CMK (cell line): ENCODE results near the gene TRERF1.

Source experiments
- DNase-seq: peaks from one replicate; pipeline ENCODE4 v3.0.0-alpha.2; 2010; ENCODE audit warnings: low read depth

Gene TRERF1

GRCh38 chr6:42393339-42393738 lies 58.4 kb downstream of the TRERF1 start:
- no peak for DNase-seq

- DNase-seq: no peak
These were observed 58.9 kb downstream of the TRERF1 start for GRCh38 chr6:42392833-42393232.

GRCh38 chr6:42391441-42391840 lies 60.3 kb downstream of the TRERF1 start:
- no peak for DNase-seq

GRCh38 chr6:42390228-42390934 lies 61.3 kb downstream of the TRERF1 start:
- no peak for DNase-seq

GRCh38 chr6:42389736-42390135 lies 62.0 kb downstream of the TRERF1 start:
- no peak for DNase-seq

GRCh38 chr6:42388046-42388445 lies 63.7 kb downstream of the TRERF1 start:
- no peak for DNase-seq

GRCh38 chr6:42387336-42387735 lies 64.4 kb downstream of the TRERF1 start:
- DNase-seq: no peak

GRCh38 chr6:42385339-42385738 lies 66.4 kb downstream of the TRERF1 start:
- no peak for DNase-seq

- no peak for DNase-seq
These were observed 68.1 kb downstream of the TRERF1 start for GRCh38 chr6:42383421-42384205.

- no peak for DNase-seq
These were observed 69.9 kb downstream of the TRERF1 start for GRCh38 chr6:42381850-42382249.

- DNase-seq: no peak
These were observed 71.3 kb downstream of the TRERF1 start for GRCh38 chr6:42380228-42380979.

- DNase-seq: no peak
These were observed 73.2 kb downstream of the TRERF1 start for GRCh38 chr6:42378536-42378935.

- no peak for DNase-seq
These were observed 73.6 kb downstream of the TRERF1 start for GRCh38 chr6:42378125-42378524.

GRCh38 chr6:42375007-42375635 lies 76.6 kb downstream of the TRERF1 start:
- DNase-seq: no peak

GRCh38 chr6:42374018-42374669 lies 77.6 kb downstream of the TRERF1 start:
- DNase-seq: no peak

GRCh38 chr6:42372699-42373098 lies 79.0 kb downstream of the TRERF1 start:
- DNase-seq: no peak

GRCh38 chr6:42370323-42370985 lies 81.3 kb downstream of the TRERF1 start:
- DNase-seq: no peak

GRCh38 chr6:42369568-42369967 lies 82.2 kb downstream of the TRERF1 start:
- DNase-seq: no peak

GRCh38 chr6:42368181-42368580 lies 83.5 kb downstream of the TRERF1 start:
- no peak for DNase-seq

GRCh38 chr6:42367353-42368011 lies 84.2 kb downstream of the TRERF1 start:
- no peak for DNase-seq

- DNase-seq: no peak
These were observed 84.8 kb downstream of the TRERF1 start for GRCh38 chr6:42366999-42367352.
